AG09309 (cell line): ENCODE results near the gene FOXK2.

Experiments
- DNase-seq: peaks from one replicate; pipeline ENCODE4 v3.0.0-alpha.2; 2010; ENCODE audit warnings: low read depth
- H3K4me3 ChIP-seq: 2 replicates; pipeline ENCODE4 v1.5.1; 2011; ENCODE audit warnings: mild to moderate bottlenecking, low read depth, low read length, moderate library complexity; ENCODE audit not compliant: control insufficient read depth
- CTCF ChIP-seq: IDR thresholded peaks from 2 replicates; pipeline ENCODE4 v1.5.1; 2011; ENCODE audit warnings: mild to moderate bottlenecking, low read depth, low read length, inconsistent platforms; ENCODE audit not compliant: insufficient read depth, control insufficient read depth; ENCODE audit errors: missing control alignments

The FOXK2 gene

GRCh38 chr17:82639628-82640027 is 120.1 kb downstream of the FOXK2 start:
- TF ChIP-seq CTCF: no peak
- DNase-seq: no peak
- H3K4me3 ChIP-seq: no peak overlapping the region

- no peak overlapping the region for H3K4me3 ChIP-seq
- no peak for DNase-seq
- no peak for TF ChIP-seq CTCF
Observed at GRCh38 chr17:82640036-82640435, 120.5 kb downstream of the FOXK2 start.

- no peak for DNase-seq
- no peak for TF ChIP-seq CTCF
- no peak overlapping the region for H3K4me3 ChIP-seq
Observed at GRCh38 chr17:82642022-82642421, 122.5 kb downstream of the FOXK2 start.

- no peak for DNase-seq
- no peak overlapping the region for H3K4me3 ChIP-seq
- TF ChIP-seq CTCF: no peak
Observed at GRCh38 chr17:82644148-82644547, 124.6 kb downstream of the FOXK2 start.

- DNase-seq: no peak
- H3K4me3 ChIP-seq: no peak overlapping the region
- TF ChIP-seq CTCF: no peak
Observed at GRCh38 chr17:82645516-82645915, 126.0 kb downstream of the FOXK2 start.

GRCh38 chr17:82647593-82648164 is 128.1 kb downstream of the FOXK2 start:
- DNase-seq: no peak
- H3K4me3 ChIP-seq: peak overlapping the region; percentile 94
- TF ChIP-seq CTCF: peak; percentile 11
